K562 (cell line): ENCODE results near the gene MYO18B. TPM values are rescaled to one million over a fixed set of nuclear protein-coding genes. Genes with fewer than 3 reads are reported as not detected.
A peak's percentile ranks its signal among the peaks of the same experiment; 100 is the strongest.

Source experiments
- ATAC-seq: fragments of 200-7000 bp; cut with Tn5 transposase; 3 replicates; pipeline ENCODE4 v1.9.1; 2020; ENCODE audit warnings: moderate library complexity
- BruUV-seq: library from RNA; stranded (reverse); fragments of 400-500 nt; replicated peaks from 2 replicates; lab custom pipeline; 2021; lab: Mats Ljungman, UMichigan
- CTCF ChIA-PET: fragments of 300-600 bp; formaldehyde crosslinking; extraction: SDS; loops from one replicate; lab custom pipeline; 2021; ENCODE audit warnings: low intra/inter-chr PET ratio; lab: Yijun Ruan, JAX
- POLR2A ChIA-PET: fragments of 300-600, 350-650 bp; sonication (Branson Sonifier 250); formaldehyde crosslinking; extraction: SDS; loops from one replicate; lab custom pipeline; 2021; ENCODE audit warnings: antibody characterized with exemption, inconsistent platforms; lab: Yijun Ruan, JAX
- DNase-seq, 4 experiments: peaks; one replicate each; pipeline versions ENCODE4 v3.0.0 to v3.0.0-alpha.2; 2011 to 2018; ENCODE audit warnings: low spot score in 3 of 4, mixed read lengths in 3 of 4; ENCODE audit errors: extremely low read depth in 1 of 4
- FAIRE-seq: peaks from 2 replicates; lab custom pipeline; 2011; peaks lifted over from hg19 to GRCh38; lab: Jason Lieb, UNC
- H2AFZ ChIP-seq: 2 replicates; pipeline ENCODE4 v1.6.0; 2011; ENCODE audit warnings: low read depth, low read length, control low read depth, inconsistent platforms
- H3K27ac ChIP-seq: fragments of 200-600 bp; 3 replicates; pipeline ENCODE4 v1.8.0; 2011; ENCODE audit warnings: low read depth, mild to moderate bottlenecking, control low read depth, inconsistent platforms, low read length, moderate library complexity, mixed read lengths; ENCODE audit errors: extremely low read depth
- H3K27me3 ChIP-seq, 2 experiments: fragments of 300-600 bp in 1 of 2; 2 replicates in 1 of 2; 3 replicates in 1 of 2; pipeline versions ENCODE4 v1.6.0 to v1.8.0; 2011; ENCODE audit warnings: inconsistent platforms in 2 of 2, low read length in 2 of 2, mild to moderate bottlenecking in 1 of 2, mixed read lengths in 1 of 2, moderate library complexity in 1 of 2; ENCODE audit not compliant: control insufficient read depth in 2 of 2, insufficient read depth in 2 of 2
- H3K36me3 ChIP-seq: fragments of 300-600 bp; 3 replicates; pipeline ENCODE4 v1.8.0; 2011; ENCODE audit warnings: mild to moderate bottlenecking, low read length, inconsistent platforms; ENCODE audit not compliant: control insufficient read depth, insufficient read depth
- H3K4me1 ChIP-seq, 2 experiments: fragments of 200-600 bp in 1 of 2; replicated peaks in 1 of 2; 2 replicates in 1 of 2; 3 replicates in 1 of 2; pipeline versions ENCODE4 v1.5.1 to v1.8.0; 2011; ENCODE audit warnings: inconsistent platforms in 2 of 2, low read length in 2 of 2, mild to moderate bottlenecking in 1 of 2, mixed read lengths in 1 of 2, moderate library complexity in 1 of 2; ENCODE audit not compliant: control insufficient read depth in 2 of 2, insufficient read depth in 2 of 2
- H3K4me2 ChIP-seq: 2 replicates; pipeline ENCODE4 v1.6.1; 2011; ENCODE audit warnings: low read length, control low read depth, inconsistent platforms, mixed read lengths; ENCODE audit not compliant: insufficient read depth
- H3K4me3 ChIP-seq: fragments of 200-600 bp; sonication (generic), shearing (Covaris generic); 2 replicates; pipeline ENCODE4 v1.5.1; 2016; ENCODE audit warnings: control low read depth, inconsistent platforms
- H3K79me2 ChIP-seq: fragments of 200-600 bp; 3 replicates; pipeline ENCODE4 v1.8.0; 2011; ENCODE audit warnings: low read length, inconsistent platforms; ENCODE audit not compliant: control insufficient read depth, insufficient read depth
- H3K9ac ChIP-seq, 2 experiments: 2 replicates each; pipeline versions ENCODE4 v1.6.0 to v1.6.1; 2011; ENCODE audit warnings: low read depth in 2 of 2, low read length in 2 of 2, control low read depth in 1 of 2, inconsistent platforms in 1 of 2, mild to moderate bottlenecking in 1 of 2, mixed read lengths in 1 of 2; ENCODE audit not compliant: insufficient read depth in 1 of 2
- H3K9me1 ChIP-seq: one replicate; pipeline ENCODE4 v1.6.0; 2011; ENCODE audit warnings: inconsistent platforms, mild to moderate bottlenecking, low read length, moderate library complexity; ENCODE audit not compliant: control insufficient read depth, insufficient read depth
- H3K9me3 ChIP-seq: replicated peaks from 2 replicates; pipeline ENCODE4 v1.5.1; 2011; ENCODE audit warnings: low read depth, low read length, inconsistent platforms; ENCODE audit not compliant: control insufficient read depth, insufficient read depth
- H4K20me1 ChIP-seq: replicated peaks from 2 replicates; pipeline ENCODE4 v1.6.1; 2011; ENCODE audit warnings: low read length, inconsistent platforms, mixed read lengths; ENCODE audit not compliant: control insufficient read depth, insufficient read depth
- BRD4 ChIP-seq: fragments of 200-600 bp; sonication (generic); IDR thresholded peaks from 2 replicates; pipeline ENCODE4 v1.6.1; 2017; ENCODE audit warnings: inconsistent platforms
- FOXJ2 ChIP-seq: fragments of 200-800 bp; sonication (Bioruptor generic); IDR thresholded peaks from 2 replicates; pipeline ENCODE4 v1.6.1; 2016; ENCODE audit warnings: missing genetic modification characterization, missing compliant biosample characterization
- NFE2 ChIP-seq: IDR thresholded peaks from 2 replicates; pipeline ENCODE4 v1.6.1; 2014; ENCODE audit warnings: antibody characterized with exemption, low read depth
- PPARD ChIP-seq: fragments of 250-450 bp; sonication (Bioruptor Pico); IDR thresholded peaks from 2 replicates; pipeline ENCODE4 v1.8.0; 2022; ENCODE audit warnings: inconsistent platforms, mild to moderate bottlenecking, moderate library complexity
- TAL1 ChIP-seq: fragments of 450-650 bp; IDR thresholded peaks from 2 replicates; pipeline ENCODE4 v1.6.1; 2016; ENCODE audit warnings: mild to moderate bottlenecking
- ZBTB34 ChIP-seq: fragments of 250-450 bp; sonication (Bioruptor Pico); IDR thresholded peaks from 2 replicates; pipeline ENCODE4 v1.8.0; 2021; ENCODE audit warnings: mild to moderate bottlenecking, moderate library complexity
- ZC3H8 ChIP-seq: fragments of 450-650 bp; IDR thresholded peaks from 2 replicates; pipeline ENCODE4 v1.6.1; 2017
- ZNF316 ChIP-seq: fragments of 450-650 bp; IDR thresholded peaks from 2 replicates; pipeline ENCODE4 v1.6.1; 2016
- ZNF347 ChIP-seq: fragments of 450-650 bp; formaldehyde crosslinking; IDR thresholded peaks from 2 replicates; pipeline ENCODE4 v1.4.0; 2020; ENCODE audit warnings: low read depth, mild to moderate bottlenecking, moderate library complexity
- ZNF609 ChIP-seq: sonication (generic); formaldehyde crosslinking; IDR thresholded peaks from 2 replicates; pipeline ENCODE4 v1.8.1; 2023; ENCODE audit warnings: missing genetic modification reagents, mild to moderate bottlenecking, borderline replicate concordance
- ZNF766 ChIP-seq: fragments of 200-800 bp; sonication (Bioruptor generic); conservative IDR thresholded peaks from 2 replicates; pipeline ENCODE4 v1.6.1; 2016; ENCODE audit warnings: missing genetic modification characterization, missing compliant biosample characterization
- WGBS: fragments of 100-300 bp; shearing (Covaris generic); methylation state at CpG from one replicate; pipeline ENCODE4 v1.1.6; 2016; ENCODE audit warnings: low coverage, mixed read lengths; ENCODE audit not compliant: insufficient coverage; ENCODE audit errors: missing lambda C conversion rate; 5-methylcytosine and 5-hydroxymethylcytosine counted together
- in situ Hi-C: fragments of 300-500 bp; cut with MboI; formaldehyde crosslinking; loops from 4 replicates; pipeline ENCODE4 v1.15.0; 2018; ENCODE audit warnings: inconsistent platforms, mixed read lengths
- intact Hi-C: fragments of 100-400 bp; cut with micrococcal nuclease; formaldehyde crosslinking; loops from 2 replicates; pipeline ENCODE4 v1.14.2; 2022
- polyA plus RNA-seq, 8 experiments: library from polyadenylated mRNA; depleted of rRNA in 4 of 8; stranded (reverse) in 5 of 8; unstranded in 3 of 8; fragments of >200 nt; fragmentation: Nextera tagmentation in 2 of 8; fragmentation: Illumina TruSeq in 1 of 8; extraction: Ambion mirVana in 2 of 8; extraction: Trizol in 1 of 8; gene quantifications; 2 replicates each; pipeline versions ENCODE4 v1.2.1 to v1.2.3, GENCODE V29; 2011 to 2014; ENCODE audit warnings: inconsistent platforms in 1 of 8, missing spikeins in 1 of 8
- total RNA-seq, 7 experiments: library from RNA; depleted of rRNA in 6 of 7; stranded (reverse); fragments of >200 nt in 6 of 7; fragmentation: Illumina TruSeq in 2 of 7; extraction: Trizol in 2 of 7; gene quantifications; 2 replicates each; pipeline versions ENCODE4 v1.2.1 to v1.2.3, GENCODE V29; 2011 to 2021; ENCODE audit warnings: low replicate concordance in 1 of 7

MYO18B gene
- total and polyA plus RNA-seq, 9 of the 15 experiments (the other 6 are each of a cell fraction or from before 2014, with no cell fraction given) = 0.06 to 7.0 (median 4.3) TPM

- TF ChIP-seq FOXJ2 (tag) = no peak
Observed at GRCh38 chr22:25722223-25722622, 19.8 kb upstream of the MYO18B start (continued).

- BruUV-seq = no TSS peak
- WGBS = 51% methylated on average over 3 of the region's 3 CpGs
- Histone ChIP-seq H3K27me3 (no peaks in the 10 kb centered on the region), H3K9me3 (no peaks in the 10 kb centered on the region), H3K9me1 (no peaks in the 10 kb centered on the region), H3K36me3 (no peaks in the 10 kb centered on the region), H2AFZ (no peak overlapping the region), H3K27ac (no peak overlapping the region), H3K79me2 (no peaks in the 10 kb centered on the region), H3K4me3 (no peak overlapping the region), H3K4me2 (no peak overlapping the region), H3K4me1 (peaks cover 3 to 16% of the 10 kb centered on the region in 2 experiments; a peak in 4 of 5 replicates), H4K20me1 (no peaks in the 10 kb centered on the region), H3K9ac (no peak overlapping the region)
- TF ChIP-seq TAL1 (no peak), BRD4 (no peak), PPARD (no peak), ZNF316 (peak; percentile 43; the same call in 1 of the 2 replicates), ZNF609 (CRISPR knock-in tag) (no peak), ZNF347 (CRISPR knock-in tag) (no peak), ZNF766 (no peak), ZBTB34 (CRISPR knock-in tag) (no peak), ZC3H8 (no peak), NFE2 (peak; percentile 49; the same call in 1 of the 2 replicates)
- in situ Hi-C loops = no loop called here
- no peak for FAIRE-seq
- DNase-seq = no peak
- intact Hi-C loops = no loop called here
- no peak for ATAC-seq
- POLR2A ChIA-PET = interaction anchor here (0.8 kb wide), 1 partner anchor 12 kb away, joined by 3 read pairs; no protein-coding TSS in a partner anchor
- CTCF ChIA-PET = no interaction called here
Observed at GRCh38 chr22:25722626-25723025, 19.4 kb upstream of the MYO18B start.
